OCI-LY1 (cell line): ENCODE results near the gene COPE.
A peak's percentile ranks its signal among the peaks of the same experiment; 100 is the strongest.

ENCODE experiments used
- H2AFZ ChIP-seq: fragments of 200-600 bp; sonication (generic), shearing (Covaris generic); 2 replicates; pipeline ENCODE4 v1.6.0; 2014; ENCODE audit warnings: antibody characterized with exemption, mild to moderate bottlenecking, low read length
- H3F3A ChIP-seq: fragments of 200-600 bp; sonication (generic), shearing (Covaris generic); 2 replicates; pipeline ENCODE4 v1.6.0; 2014; ENCODE audit warnings: mild to moderate bottlenecking, antibody characterized with exemption, low read length, moderate library complexity; ENCODE audit not compliant: insufficient read depth
- H3K27ac ChIP-seq: fragments of 200-600 bp; sonication (generic); 2 replicates; pipeline ENCODE4 v1.5.1; 2014; ENCODE audit warnings: low read length, mixed run types, mild to moderate bottlenecking, low read depth; ENCODE audit not compliant: poor library complexity, severe bottlenecking
- H3K27me3 ChIP-seq: fragments of 200-600 bp; sonication (generic); 2 replicates; pipeline ENCODE4 v1.6.0; 2014; ENCODE audit warnings: antibody characterized with exemption, mild to moderate bottlenecking, low read length, moderate library complexity; ENCODE audit not compliant: insufficient read depth
- H3K36me3 ChIP-seq: fragments of 200-600 bp; sonication (generic); 2 replicates; pipeline ENCODE4 v1.6.1; 2014; ENCODE audit warnings: mild to moderate bottlenecking, antibody characterized with exemption, low read length, moderate library complexity, mixed read lengths; ENCODE audit not compliant: insufficient read depth
- H3K4me1 ChIP-seq: fragments of 200-600 bp; sonication (generic); 2 replicates; pipeline ENCODE4 v1.5.1; 2014; ENCODE audit warnings: mild to moderate bottlenecking, low read length, moderate library complexity; ENCODE audit not compliant: insufficient read depth, severe bottlenecking
- H3K4me2 ChIP-seq: fragments of 200-600 bp; sonication (generic), shearing (Covaris generic); 2 replicates; pipeline ENCODE4 v1.6.1; 2014; ENCODE audit warnings: low read length
- H3K4me3 ChIP-seq: fragments of 200-600 bp; sonication (generic); 2 replicates; pipeline ENCODE4 v1.5.1; 2014; ENCODE audit warnings: low read length, low read depth, mild to moderate bottlenecking, mixed read lengths; ENCODE audit not compliant: poor library complexity, severe bottlenecking
- H3K79me2 ChIP-seq: fragments of 200-600 bp; shearing (Covaris generic); 2 replicates; pipeline ENCODE4 v1.6.1; 2016; ENCODE audit warnings: mixed run types, low read length, mixed read lengths; ENCODE audit not compliant: insufficient read depth
- H3K9ac ChIP-seq: fragments of 200-600 bp; sonication (generic), shearing (Covaris generic); 2 replicates; pipeline ENCODE4 v1.6.1; 2014; ENCODE audit warnings: mild to moderate bottlenecking, low read length, mixed read lengths
- H3K9me2 ChIP-seq: fragments of 200-600 bp; sonication (generic), shearing (Covaris generic); 2 replicates; pipeline ENCODE4 v1.6.1; 2014; ENCODE audit warnings: low read depth, mild to moderate bottlenecking, low read length, mixed read lengths
- H3K9me3 ChIP-seq: fragments of 200-600 bp; shearing (Covaris generic); 2 replicates; pipeline ENCODE4 v1.6.1; 2014; ENCODE audit warnings: low read length, mixed read lengths
- H4K20me1 ChIP-seq: fragments of 200-600 bp; sonication (generic), shearing (Covaris generic); 2 replicates; pipeline ENCODE4 v1.6.0; 2016; ENCODE audit warnings: mild to moderate bottlenecking, low read length; ENCODE audit not compliant: insufficient read depth
- EZH2 ChIP-seq: fragments of 200-600 bp; sonication (generic), shearing (Covaris generic); IDR thresholded peaks from 2 replicates; pipeline ENCODE4 v1.8.0; 2017; ENCODE audit warnings: borderline replicate concordance, mixed run types, mild to moderate bottlenecking, antibody characterized with exemption, low read length, moderate library complexity, mixed read lengths
- TF ChIP-seq, protein P1 (sequence below): fragments of 200-600 bp; sonication (generic), shearing (Covaris generic); IDR thresholded peaks from 2 replicates; pipeline ENCODE4 v1.5.1; 2017; ENCODE audit warnings: mild to moderate bottlenecking, antibody characterized with exemption, low read length, moderate library complexity, mixed read lengths

Gene COPE

DNA sequence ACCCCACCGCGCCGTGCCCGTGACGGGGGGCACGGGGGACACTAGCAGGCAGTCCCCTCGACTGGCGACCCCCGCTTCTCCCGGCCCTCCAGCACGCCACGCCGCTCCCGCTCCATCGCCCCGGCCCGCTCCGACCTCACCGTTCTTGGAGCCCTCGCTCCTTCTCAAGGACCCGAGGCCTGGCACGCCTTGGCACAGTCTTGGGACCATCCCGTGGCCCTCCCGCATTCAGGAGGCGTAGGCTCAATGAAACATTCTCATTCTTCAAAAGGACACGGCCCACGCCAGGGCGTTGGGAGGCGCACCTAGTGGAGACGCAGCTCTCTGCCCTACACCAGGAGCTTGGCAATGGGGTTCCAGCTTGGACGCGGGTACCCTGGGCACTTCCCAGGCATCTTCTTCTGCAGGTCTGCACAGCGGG lies 22.8 kb downstream of the COPE start:
- TF ChIP-seq, protein P1, sequence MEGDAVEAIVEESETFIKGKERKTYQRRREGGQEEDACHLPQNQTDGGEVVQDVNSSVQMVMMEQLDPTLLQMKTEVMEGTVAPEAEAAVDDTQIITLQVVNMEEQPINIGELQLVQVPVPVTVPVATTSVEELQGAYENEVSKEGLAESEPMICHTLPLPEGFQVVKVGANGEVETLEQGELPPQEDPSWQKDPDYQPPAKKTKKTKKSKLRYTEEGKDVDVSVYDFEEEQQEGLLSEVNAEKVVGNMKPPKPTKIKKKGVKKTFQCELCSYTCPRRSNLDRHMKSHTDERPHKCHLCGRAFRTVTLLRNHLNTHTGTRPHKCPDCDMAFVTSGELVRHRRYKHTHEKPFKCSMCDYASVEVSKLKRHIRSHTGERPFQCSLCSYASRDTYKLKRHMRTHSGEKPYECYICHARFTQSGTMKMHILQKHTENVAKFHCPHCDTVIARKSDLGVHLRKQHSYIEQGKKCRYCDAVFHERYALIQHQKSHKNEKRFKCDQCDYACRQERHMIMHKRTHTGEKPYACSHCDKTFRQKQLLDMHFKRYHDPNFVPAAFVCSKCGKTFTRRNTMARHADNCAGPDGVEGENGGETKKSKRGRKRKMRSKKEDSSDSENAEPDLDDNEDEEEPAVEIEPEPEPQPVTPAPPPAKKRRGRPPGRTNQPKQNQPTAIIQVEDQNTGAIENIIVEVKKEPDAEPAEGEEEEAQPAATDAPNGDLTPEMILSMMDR = no peak
- no peak for TF ChIP-seq EZH2
- no peaks in the 10 kb centered on the region for H3K79me2 ChIP-seq
- H2AFZ ChIP-seq = no peak overlapping the region
- H3K9me3 ChIP-seq = no peaks in the 10 kb centered on the region
- H3F3A ChIP-seq = no peaks in the 10 kb centered on the region
- no peaks in the 10 kb centered on the region for H3K4me1 ChIP-seq
- no peak overlapping the region for H3K9ac ChIP-seq
- no peak overlapping the region for H3K27ac ChIP-seq
- H3K4me2 ChIP-seq = no peak overlapping the region
- no peaks in the 10 kb centered on the region for H3K27me3 ChIP-seq
- no peaks in the 10 kb centered on the region for H3K9me2 ChIP-seq
- peaks cover 17% of the 10 kb centered on the region for H3K36me3 ChIP-seq
- no peak overlapping the region for H3K4me3 ChIP-seq
- H4K20me1 ChIP-seq = no peaks in the 10 kb centered on the region

DNA sequence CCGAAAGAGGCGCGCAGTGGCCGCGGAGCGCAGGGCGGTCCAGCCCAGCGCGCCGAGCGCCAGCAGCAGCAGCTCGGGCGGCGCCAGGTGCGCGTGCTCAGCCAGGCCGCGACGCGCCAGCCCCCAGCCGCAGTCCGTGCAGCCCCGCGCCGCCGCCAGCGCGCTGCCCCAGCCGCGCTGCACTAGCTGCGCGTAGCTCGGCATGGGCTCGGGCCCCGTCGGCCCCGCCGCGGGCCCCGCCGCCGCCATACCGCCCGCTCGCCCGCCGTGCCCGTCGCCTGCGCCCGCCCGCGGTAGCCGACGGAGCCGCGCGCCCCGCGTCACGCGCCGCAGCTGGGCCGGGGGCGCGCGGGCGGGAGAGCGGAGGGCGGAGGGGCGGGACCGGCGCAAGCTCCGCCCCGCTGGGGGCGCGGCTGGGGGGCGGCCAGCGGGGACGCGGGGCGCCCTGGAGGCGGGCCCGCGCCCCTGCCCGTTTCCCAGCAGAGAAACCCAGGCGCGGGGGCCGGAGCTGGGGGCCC lies 23.3 kb downstream of the COPE start, which contains the start of gene CERS1:
Gene CERS1 (minus strand): TSS at position 335 of the 518 bp plus-strand sequence. CDS start 86 bp downstream, at position 249.
- H3K36me3 ChIP-seq = peaks cover 13% of the 10 kb centered on the region
- no peaks in the 10 kb centered on the region for H4K20me1 ChIP-seq
- peak within 1 kb of the TSS; percentile 33; the same call in 1 of the 2 replicates for H3K4me2 ChIP-seq
- no peaks in the 10 kb centered on the region for H3F3A ChIP-seq
- H3K79me2 ChIP-seq = no peaks in the 10 kb centered on the region
- H3K9me2 ChIP-seq = no peaks in the 10 kb centered on the region
- no peaks in the 10 kb centered on the region for H3K27me3 ChIP-seq
- no peak within 1 kb of the TSS for H3K9ac ChIP-seq
- no peak within 1 kb of the TSS for H3K27ac ChIP-seq
- TF ChIP-seq, protein P1 = no peak
- TF ChIP-seq EZH2 = no peak
- no peak within 1 kb of the TSS for H2AFZ ChIP-seq
- H3K4me3 ChIP-seq = peak within 1 kb of the TSS; percentile 27
- H3K9me3 ChIP-seq = no peaks in the 10 kb centered on the region
- no peaks in the 10 kb centered on the region for H3K4me1 ChIP-seq

DNA sequence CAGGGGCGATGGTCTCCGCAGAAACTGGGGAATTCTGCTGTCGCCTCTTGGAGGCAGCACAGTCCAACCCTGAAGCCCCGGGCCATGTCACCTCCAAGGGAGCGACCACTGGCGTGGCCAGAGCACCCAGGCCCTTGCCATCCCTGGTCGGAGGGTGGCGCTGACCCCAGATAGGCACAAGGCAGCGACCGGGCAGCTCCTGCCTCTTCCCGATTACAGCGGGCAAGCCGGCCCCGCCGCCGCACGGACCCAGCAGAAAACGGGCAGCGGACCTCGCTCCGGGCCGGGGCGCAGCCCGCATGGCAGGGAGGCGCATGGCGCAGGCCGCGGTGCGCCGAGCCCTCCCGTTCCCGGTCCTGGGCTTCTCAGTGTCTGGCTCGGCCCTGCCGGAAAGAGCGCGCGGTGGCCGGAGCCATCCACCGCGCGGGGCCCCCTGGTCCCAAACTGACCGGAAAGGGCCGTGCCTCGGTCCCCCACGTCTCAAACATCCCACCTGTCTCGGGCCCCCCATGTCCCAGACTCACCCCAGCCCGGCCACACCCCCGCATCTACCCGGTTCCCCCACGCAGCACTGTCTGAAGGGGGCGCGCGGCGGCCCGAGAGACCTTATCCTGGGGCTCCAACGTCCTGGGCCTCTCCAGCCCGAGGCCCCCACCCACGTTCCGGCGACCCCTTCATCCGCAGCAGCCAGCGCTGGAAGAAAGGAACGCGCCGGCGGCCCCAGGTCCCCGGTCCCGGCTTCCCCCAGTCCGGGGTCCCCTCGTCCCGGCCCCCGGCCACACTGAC lies 24.0 kb downstream of the COPE start:
- peak overlapping the region; percentile 33; the same call in 1 of the 2 replicates for H3K4me2 ChIP-seq
- H3K4me1 ChIP-seq = no peaks in the 10 kb centered on the region
- no peaks in the 10 kb centered on the region for H3K79me2 ChIP-seq
- peaks cover 11% of the 10 kb centered on the region; the same call in 1 of the 2 replicates for H3K36me3 ChIP-seq
- no peak for TF ChIP-seq EZH2
- TF ChIP-seq, protein P1 = no peak
- H3K4me3 ChIP-seq = peak overlapping the region; percentile 27
- no peaks in the 10 kb centered on the region for H4K20me1 ChIP-seq
- H2AFZ ChIP-seq = no peak overlapping the region
- no peaks in the 10 kb centered on the region for H3K9me2 ChIP-seq
- no peaks in the 10 kb centered on the region for H3K9me3 ChIP-seq
- H3F3A ChIP-seq = no peaks in the 10 kb centered on the region
- H3K9ac ChIP-seq = no peak overlapping the region
- no peak overlapping the region for H3K27ac ChIP-seq
- H3K27me3 ChIP-seq = no peaks in the 10 kb centered on the region
